ENCODE measurements around the gene UGDH. TPM values are rescaled to one million over a fixed set of nuclear protein-coding genes. Genes with fewer than 3 reads are reported as not detected.
A peak's percentile ranks its signal among the peaks of the same experiment; 100 is the strongest.
"Not testable (repeated sequence)": the region's sequence is repeated elsewhere in the genome, so short reads cannot be mapped to it uniquely, and the experiment has no call there.

UGDH gene
- total RNA-seq, 1 experiment from 2014 or later: 82.8 TPM

DNA sequence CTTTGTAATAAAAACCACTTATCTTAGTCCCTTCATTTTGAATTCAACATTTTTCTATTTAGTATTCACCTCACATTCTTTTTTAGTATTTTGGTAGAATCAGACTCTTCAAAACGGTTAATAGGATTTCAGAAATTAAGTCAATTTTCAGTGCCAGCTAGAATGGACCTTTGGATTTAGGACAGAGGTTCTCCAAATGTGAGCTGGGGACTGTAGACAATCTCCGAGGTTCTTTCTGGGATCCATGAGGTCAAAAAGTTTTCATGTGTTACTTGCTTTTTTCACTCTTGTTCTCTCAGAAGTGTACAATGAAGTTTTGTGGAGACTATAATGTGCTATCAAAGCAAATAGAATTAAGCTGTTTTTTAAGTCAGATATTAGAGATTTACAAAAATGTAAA, 2.3 kb upstream of the UGDH start:
- no peak for DNase-seq (ENCODE audit: low spot score)

DNA sequence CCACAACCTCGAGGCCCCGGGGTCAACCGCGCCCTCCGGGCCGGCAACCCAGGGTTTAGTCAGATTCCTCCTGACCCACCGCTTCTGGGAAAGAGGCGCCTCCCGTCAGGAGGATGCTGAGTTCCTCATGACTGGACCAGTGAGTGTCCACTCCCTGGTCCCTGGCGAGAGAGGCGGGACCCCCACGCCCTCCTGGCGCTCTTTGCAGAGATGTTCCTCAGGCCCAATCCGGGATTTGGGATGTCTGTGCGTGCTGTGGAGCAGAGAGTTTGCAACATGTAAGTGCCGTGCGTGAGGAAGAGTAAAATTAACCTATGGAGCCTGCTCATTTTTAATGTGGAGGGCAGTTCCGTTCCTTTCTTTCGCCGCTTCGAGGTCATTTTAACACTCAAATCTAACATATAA, 824 bp upstream of the UGDH start:
- DNase-seq (ENCODE audit: low spot score): no peak

DNA sequence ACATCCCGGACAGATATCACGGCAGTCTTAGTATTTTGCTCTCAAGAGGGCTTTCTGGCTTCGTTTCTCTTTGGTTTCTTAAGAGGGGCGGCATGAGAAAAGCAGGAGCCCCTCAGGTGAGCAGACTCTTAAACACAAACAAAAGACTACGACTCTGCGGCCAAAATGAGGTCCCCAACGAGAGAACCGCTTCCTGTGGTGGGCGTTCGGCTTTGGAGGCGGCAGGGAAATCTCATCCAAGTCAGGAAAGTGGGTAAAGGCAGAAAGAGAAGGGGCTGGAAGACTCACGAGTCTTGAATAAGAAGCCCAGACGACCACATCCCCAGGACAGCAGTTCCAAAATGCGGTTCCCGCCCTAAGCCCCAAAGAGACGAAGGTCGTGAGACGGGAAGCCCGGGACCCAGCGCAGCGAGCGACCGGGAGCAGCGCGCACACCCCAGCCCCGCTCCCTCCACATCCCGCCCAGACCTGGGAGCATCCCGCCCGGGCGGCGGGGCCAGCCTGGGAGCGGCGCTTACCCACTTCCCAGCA, 409 bp downstream of the UGDH start:
- DNase-seq (ENCODE audit: low spot score): peak; percentile 26

DNA sequence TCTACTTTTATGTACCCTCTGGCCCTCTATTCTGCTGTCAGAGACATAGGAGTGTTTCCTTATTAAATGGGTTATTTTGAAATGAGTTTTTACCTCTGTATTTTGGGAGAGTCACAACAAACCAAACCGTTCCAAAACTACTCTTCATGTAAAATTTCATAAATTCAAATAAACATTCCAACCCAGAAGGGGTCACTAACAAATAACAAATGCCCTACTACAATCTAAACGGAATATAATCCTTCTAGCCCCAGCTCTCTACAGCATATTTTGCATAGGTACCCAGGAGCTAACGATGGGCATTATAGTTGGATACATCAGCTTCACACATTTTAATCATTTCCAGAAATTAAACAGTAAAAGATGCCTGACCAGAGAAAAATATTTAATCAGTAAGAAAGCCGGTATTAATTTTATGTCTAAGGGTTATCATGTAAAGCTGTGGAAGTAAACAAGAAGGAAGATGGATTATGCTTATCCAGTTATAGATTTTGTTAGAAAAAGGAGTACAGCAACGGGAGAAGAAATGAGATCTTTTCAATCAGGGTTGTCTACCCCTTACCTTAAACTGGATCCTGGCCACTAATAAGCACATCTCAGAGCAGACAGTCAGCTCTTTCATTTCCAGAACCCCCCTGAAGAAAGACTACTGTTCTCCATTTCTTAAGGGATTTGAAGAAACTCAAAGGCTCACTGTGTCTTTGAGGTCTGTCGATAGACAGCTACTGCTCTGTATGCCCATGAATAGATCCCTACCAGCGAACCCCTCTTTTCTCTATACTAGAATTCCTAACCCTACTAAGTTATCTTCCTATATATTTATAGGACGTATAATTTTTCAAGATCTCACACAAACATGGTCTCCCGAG, 1.2 kb downstream of the UGDH start:
- peak; percentile 9 for DNase-seq (ENCODE audit: low spot score)

DNA sequence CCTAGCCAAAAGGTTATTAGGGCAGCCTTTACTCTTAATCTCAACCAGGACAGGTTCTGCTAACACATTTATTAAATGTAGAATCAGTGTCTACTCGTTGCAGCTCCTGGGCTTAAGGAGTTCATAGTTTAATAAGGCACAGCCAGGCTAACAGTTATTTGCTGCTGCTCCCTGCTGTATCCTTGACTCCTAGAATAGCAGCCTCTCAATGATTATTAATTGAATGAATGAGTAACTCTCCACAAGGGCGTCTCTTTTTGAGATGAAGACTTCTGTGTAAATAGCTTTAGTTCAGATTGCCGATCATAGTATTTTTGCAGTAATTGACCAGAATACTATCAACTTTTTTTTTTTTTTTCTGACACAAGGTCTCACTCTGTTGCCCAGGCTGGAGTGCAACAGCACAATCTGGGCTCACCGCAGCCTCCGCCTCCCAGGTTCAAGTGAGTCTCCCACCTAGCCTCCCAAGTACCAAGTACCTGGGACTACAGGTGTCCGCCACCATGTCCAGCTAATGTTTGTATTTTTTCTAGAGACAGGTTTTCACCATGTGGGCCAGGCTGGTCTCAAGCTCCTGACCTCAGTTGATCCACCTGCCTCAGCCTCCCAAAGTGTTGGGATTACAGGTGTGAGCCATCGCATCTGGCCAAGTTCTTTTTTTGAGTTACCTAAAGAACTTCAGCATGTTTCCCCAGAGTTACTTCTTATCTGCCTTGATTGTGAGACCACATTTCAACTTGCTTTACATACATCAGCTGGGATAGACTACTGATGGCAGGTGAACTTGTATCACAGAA, 2.9 kb downstream of the UGDH start:
- no peak for DNase-seq (ENCODE audit: low spot score)

DNA sequence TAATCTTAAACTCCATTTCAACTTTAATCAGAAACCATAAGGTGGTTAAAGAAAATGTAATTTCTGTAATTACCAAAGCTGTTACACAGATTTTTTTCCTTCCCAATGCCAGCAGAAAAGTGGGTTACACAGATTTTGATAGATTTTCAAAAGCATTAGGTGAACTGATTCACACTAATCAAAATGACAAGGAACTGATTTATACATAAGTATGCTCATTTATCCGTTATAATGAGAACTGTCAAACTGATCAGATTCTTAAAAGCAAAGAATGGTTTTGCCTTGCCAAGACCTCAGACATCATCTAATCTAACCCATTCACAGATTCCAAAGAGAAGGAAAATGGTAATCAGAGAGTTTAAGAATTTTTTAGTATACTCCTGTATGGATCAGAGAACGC, 5.2 kb downstream of the UGDH start:
- DNase-seq (ENCODE audit: low spot score): no peak

DNA sequence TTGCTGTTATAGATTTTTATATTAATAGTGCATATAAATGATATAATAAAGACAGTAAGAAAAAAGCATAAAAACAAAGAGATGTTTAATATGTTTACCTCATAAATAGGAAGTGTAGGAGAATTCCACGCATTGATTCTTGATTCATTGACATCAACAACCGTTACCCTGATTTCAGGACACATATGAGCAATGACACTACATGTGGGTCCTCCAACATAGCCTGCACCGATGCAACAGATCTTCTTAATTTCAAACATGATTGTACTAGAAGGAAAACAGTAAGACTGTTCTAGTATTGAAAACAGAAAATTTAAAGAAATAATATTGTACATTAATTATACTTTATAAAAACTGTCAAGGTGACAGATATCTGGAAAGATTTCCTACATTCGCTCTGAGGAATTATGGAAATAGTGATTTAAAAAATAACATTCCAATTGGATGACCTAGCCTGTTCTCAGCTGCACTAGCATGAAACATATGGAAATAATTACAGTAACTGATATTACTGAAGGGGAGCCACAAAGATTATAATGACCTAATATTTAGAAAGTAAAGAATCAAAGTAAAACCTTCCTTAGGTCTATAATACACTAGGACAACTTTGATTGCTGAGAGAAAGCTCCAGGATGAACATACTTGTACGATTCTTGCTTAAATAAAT, 5.9 kb downstream of the UGDH start:
- no peak for DNase-seq (ENCODE audit: low spot score)

DNA sequence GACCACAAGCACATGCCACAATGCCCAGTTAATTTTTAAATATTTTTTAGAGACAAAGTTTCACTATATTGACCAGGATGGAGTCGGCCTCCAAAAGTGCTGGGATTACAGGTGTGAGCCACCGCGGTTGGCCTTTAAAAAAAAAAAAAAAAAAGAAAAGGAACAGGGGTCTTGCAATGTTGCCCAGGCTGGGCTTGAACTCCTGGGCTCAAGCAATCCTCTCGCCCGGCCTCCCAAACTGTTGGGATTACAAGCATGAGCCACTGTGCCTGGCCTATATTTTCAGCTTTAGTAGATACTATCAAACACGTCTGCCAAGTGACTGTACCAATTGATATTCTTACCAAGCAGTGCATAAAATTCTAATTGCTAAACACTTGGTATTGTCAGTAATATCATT, 8.8 kb downstream of the UGDH start:
- DNase-seq (ENCODE audit: low spot score): no peak

DNA sequence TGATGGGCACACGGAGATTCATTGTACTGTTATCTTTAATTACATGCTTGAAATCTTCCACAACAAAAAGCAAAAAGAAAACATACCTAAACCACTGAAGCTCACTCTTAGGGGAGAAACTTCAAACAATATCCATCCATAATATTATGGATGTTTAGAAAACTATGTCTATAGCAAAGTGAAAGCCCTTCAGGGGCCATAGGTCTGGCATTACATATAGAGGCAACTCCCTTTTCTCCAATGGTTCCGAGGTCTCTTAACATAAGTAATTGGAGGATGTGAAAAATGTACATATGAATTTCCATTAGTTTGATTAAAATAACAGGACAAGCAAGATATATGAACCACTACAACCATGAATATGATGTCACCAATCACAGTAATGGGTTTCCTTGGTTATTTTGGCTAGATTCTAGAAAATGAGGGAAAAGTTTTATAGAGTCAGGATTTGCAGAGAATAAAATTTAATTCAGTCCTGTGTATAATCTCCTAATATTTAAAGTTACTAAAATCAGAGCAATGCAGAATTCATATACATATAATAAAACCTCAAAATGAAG, 10.8 kb downstream of the UGDH start:
- no peak for DNase-seq (ENCODE audit: low spot score)

DNA sequence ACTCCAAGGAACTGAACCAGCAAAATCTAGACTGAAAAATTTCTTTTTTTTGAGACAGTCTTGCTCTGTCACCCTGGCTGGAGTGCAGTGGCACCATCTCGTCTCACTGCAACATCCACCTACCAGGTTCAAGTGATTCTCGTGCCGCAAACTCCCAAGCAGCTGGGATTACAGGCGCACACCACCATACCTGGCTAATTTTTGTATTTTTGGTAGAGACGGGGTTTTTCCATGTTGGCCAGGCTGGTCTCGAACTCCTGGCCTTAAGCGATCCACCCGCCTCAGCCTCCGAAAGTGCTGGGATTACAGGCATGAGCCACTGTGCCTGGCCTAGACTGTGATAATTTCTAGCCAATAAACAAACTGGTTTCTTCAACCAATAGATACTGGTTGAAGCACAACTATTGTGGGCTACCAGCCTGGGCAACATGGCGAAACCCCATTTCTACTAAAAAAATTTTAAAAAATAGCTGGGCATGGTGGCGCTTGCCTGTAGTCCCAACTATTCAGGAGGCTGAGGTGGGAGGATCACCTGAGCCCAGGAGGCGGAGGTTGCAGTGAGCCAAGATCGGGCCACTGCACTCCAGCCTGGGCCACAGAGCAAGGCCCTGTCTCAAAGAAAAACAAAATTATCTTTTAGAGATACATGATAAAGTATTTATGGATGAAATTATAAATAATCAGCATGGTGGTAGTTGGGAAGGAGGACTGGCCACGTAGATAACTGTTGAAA, 11.4 kb downstream of the UGDH start:
- DNase-seq (ENCODE audit: low spot score): not testable (repeated sequence)

DNA sequence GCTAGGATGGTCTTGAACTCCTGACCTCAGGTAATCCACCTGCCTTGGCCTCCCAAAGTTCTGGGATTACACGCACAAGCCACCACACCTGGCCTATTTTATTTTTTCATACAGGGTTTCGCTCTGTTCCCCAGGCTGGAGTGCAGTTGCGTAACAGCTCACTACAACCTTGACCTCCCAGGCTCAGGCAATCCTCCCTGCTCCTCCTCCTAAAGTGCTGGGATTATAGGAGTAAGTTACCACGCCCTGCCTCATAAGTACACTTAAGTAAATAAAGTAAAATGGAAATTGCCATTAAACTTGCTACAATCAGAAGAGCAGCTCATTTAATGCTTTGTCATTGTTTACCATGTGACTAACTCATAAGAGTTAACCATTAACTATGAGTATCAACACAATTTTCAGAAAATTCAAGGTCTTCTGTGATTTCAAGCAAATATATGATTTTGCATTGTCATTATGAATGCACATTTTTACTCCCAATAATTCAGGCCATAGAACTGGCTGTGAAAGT, 12.3 kb downstream of the UGDH start:
- peak; percentile 37 for DNase-seq (ENCODE audit: low spot score)

DNA sequence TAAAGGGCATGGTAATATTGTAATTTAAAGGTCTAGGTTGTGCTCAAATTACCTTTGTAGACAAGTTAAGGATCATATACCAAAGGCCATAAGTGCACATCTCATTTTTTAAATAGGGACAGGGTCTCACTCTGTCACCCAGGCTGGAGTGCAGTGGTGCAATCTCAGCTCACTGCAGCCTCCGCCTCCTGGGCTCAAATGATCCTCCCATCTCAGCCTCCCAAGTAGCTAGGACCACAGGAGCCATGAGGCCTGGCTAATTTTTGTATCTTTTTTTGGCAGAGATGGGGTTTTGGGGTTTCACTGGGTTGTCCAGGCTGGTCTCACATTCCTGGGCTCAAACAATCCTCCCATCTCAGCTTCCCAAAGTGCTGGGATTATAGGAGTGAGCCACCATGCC, 13.0 kb downstream of the UGDH start:
- not testable (repeated sequence) for DNase-seq (ENCODE audit: low spot score)

DNA sequence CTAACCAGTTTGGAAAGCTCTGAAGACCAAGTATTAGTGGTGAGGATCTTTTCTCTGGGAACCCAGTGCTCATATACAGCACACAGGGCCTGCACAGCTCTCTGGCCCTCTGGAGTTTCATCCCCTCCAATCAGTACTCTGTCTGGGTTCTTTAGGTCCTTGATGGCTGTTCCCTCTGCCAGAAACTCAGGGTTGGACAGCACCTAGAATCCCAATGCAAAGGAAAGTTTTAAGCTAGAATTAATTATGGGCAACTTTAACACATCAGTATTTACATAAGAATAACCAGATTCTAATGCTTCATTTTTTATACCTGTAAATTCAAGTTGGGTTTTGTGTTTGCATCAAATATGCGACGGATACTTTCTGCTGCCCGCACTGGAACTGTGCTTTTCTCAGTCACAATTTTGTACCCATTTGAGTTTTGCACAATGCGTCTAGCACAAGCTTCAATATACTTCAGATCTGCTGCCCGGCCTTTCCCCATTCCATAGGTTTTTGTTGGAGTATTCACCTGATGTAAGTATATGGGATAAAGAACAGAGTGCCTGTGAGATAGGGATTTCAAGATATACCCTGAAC, 16.8 kb downstream of the UGDH start:
- DNase-seq (ENCODE audit: low spot score): no peak

DNA sequence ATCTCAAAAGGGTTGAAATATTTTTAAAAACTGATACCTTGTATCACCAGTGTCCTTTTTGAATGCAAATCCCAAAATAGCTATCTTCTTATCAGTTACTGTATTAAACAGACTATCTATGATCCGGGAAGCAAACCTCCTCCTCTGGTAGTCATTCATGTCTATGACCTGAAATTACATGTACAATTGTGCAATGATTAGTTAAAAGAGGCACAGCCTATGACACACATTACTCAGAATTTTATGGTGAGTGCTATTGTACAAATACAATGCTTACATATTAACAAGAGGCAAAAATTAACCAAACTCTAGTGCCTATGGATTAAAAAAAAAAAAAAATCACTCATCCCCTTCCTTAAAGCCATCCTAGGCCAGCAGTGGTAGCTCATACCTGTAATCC, 21.7 kb downstream of the UGDH start:
- no peak for DNase-seq (ENCODE audit: low spot score)

DNA sequence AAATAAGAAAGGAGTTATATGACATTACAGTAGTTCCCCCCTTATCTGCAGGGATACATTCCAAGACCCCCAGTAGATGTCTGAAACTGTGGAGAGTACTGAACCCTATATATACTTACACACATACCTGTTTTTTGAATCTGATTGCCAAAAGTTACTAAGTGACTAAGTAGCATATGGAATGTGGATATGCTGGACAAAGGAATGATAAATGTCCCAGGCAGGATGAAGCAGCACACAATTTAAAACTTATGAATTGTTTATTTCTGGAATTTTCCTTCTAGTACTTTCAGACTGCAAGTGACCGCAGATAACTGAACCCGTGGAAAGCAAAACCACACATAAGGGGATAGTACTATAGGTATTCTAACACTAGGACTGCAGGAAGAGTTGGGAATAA, 22.7 kb downstream of the UGDH start:
- DNase-seq (ENCODE audit: low spot score): no peak

DNA sequence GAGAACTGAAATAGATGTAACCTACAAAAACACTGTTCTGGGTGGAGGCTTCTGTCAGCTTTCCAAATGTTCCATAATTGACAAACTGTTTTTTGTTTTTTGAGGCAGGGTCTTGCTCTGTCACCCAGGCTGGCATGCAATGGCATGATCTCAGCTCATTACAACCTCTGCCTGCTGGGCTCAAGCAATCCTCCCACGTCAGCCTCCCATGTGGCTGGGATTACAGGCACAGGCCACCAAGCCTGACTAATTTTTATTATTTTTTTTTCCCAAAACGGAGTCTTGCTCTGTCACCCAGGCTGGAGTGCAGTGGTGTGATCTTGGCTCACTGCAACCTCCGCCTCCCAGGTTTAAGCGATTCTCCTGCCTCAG, 24.6 kb downstream of the UGDH start:
- not testable (repeated sequence) for DNase-seq (ENCODE audit: low spot score)

DNA sequence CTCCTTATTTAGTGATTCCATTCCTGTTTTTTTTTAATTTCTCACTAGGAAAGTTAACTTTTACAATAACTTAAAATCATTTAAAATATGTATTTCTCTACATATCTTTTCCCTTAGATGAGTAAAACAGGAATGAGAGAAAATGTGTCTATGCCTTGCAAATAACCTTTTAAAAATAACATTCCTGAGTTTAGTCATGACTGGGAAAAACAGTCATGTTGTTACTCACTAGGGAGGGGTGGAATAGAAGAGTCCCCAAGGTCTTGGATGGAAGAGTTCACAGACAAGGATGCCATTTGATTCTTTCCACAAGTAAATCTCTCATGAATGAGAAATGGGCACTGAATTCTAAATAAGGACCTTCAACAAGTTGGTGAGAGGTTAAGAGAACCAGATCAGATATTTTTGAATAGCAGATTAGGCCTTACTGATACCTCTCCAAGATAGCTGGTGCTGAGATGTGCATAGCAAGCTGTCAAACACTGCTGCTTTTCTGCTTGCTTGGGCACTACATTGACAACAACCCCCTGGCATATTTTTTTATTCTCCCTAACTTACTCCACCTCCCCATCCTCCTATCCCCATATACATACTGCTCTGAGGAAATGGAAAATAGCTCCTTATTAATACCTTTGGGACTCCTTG, 25.1 kb downstream of the UGDH start:
- peak; percentile 45 for DNase-seq (ENCODE audit: low spot score)

DNA sequence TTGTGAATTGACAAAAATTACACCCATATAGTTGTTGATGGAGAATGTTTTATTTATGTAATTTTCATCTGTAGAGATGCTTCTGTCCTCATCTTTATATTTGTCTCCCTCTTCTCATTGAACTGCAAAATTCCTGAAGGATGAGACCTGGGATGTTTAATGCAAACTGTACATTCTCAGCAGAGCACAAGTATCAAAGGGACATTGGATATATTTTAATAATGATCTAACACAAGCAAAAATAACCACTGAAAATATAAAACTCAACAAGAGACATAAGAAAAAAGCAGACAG, 28.6 kb downstream of the UGDH start:
- no peak for DNase-seq (ENCODE audit: low spot score)

DNA sequence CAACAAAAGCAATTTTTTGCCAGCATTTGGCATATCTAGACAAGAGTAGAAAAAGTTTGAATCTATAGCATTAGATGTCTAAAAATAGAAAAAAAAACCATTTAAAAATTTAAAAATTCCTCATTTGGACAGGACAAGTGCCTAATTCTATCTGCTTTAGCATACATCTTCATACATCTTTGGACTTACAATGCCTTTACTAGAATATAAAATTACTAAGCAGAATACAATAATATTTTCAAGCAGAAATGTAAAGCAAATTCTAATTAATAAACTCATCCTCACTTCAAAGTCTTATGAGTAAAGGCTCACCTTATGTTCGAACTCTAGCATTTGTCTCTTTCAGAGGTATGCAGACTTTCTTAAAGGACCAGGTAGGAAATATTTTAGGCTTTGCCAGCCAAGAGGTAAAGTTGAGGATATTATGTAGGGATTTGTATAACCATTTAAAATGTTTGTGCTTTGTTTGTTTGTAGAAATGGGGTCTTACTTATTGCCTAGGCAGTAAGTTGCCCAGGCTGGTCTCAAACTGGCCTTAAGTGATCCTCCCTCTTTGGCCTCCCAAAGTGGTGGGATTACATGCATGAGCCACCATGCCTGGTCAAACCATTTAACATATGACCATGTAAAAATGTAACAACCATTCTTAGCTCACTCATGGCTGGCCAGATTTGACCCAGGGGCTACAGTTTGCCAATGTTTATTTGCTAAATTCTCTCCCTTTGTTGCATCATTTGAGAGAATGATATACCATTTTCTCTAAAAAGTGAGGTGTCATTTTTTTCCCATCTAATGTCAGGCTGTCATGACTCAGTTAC, 29.1 kb downstream of the UGDH start:
- DNase-seq (ENCODE audit: low spot score): no peak

Measured in A172 (cell line).